DMS53 treated with DMSO at 0.1 percent for 48 hours (cell line): Measurements from ENCODE around the gene ZIC4.
A peak's percentile ranks its signal among the peaks of the same experiment; 100 is the strongest.

Experiments
- DNase-seq: peaks from one replicate; lab custom pipeline; 2025; ENCODE audit not compliant: unreplicated experiment; lab: John Stamatoyannopoulos, UW

ZIC4 gene

GRCh38 chr3:147418371-147418781 lies 12.0 kb upstream of the ZIC4 start:
- no peak for DNase-seq

GRCh38 chr3:147417551-147418295 lies 11.4 kb upstream of the ZIC4 start:
- DNase-seq: no peak

- DNase-seq: no peak
These were observed 10.6 kb upstream of the ZIC4 start for GRCh38 chr3:147416931-147417330.

DNA sequence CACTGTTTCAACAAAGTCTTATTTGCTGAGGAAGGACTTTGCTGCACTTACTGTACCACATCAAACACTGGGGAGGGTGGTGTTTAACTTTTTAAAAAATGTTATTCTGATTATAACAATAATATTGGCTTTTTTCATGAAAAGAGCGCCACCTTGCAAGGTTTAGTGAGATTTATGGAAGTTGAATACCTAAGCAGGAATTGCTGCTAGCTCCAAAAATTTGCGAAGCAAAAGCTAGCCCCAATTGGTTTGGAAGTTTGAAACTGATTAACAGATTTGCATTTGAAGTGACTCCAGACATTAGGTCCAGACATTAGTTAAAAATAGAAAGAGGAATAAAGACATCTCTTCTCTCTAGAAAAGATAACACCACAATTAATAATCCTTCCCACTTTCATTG lies 9.5 kb upstream of the ZIC4 start:
- DNase-seq: no peak

GRCh38 chr3:147415286-147415685 lies 8.9 kb upstream of the ZIC4 start:
- no peak for DNase-seq

DNA sequence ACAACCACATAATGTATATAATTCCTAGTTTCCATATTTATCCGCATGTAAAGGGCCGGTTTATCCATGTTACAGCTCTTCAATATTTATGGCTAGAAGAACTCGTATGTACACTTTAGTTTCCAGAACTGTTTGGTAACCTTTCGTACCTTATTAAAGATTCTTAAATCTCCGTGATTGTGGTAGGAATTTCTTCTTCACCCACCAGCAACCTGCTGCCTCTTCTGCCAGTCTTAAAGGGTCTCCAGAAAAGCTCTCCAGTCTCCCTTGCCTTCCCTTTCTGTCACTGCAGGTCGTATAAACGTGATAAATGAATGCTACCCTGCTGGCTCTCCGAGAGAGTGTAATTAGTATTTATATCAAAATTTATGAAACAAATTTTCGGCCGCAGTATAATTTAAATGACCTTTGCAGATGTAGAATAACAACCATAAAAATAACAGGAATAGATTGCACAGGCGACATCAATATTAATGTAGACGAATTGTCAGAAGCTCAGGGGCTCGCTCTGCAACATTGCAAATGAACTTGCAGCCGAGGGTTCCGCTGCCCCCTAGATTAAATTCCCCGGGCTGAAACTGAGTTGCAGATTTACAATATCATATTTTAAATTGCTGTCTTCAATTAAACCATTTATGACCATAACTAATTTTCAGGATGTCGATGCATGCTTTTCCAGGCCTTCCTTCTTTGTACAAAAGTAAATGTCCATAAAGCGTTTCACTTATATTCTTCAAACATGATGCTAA lies 8.2 kb upstream of the ZIC4 start:
- DNase-seq: no peak

- DNase-seq: no peak
These were observed 7.5 kb upstream of the ZIC4 start for GRCh38 chr3:147413686-147414389.

DNA sequence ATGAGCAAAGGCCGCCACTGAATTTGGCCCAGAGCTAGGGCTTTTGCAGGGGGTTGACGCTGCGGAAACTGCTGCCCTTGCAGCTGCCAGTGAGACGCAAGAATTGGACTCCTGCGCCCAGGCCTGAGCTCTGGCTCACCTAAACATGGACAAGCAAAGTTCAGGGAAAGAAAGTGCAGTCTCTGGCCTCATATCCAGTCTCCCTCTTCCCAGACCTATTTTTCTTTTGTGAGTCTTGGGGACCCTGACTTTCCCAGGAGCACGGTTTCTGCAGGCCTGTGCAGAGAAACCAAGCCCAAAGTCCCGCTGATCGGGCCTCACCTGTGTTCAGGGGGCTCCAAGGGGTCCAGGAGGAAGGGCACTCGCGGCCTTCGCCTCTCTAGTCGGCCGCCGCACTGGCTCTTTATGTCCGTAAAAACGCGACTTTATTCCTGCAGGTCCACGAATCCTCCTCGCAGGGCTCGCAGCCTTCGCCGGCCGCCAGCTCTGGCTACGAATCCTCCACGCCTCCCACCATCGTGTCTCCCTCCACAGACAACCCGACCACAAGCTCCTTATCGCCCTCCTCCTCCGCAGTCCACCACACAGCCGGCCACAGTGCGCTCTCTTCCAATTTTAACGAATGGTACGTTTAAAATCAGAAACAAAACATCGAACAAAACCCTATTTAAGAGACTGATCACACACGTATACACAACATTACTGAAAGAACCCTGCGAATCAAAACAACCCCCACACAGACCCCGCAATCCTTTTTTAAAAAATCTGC lies 6.8 kb upstream of the ZIC4 start:
- DNase-seq: no peak

GRCh38 chr3:147412261-147412916 lies 6.0 kb upstream of the ZIC4 start:
- peak; percentile 12 for DNase-seq

GRCh38 chr3:147411815-147412241 lies 5.5 kb upstream of the ZIC4 start:
- no peak for DNase-seq

DNA sequence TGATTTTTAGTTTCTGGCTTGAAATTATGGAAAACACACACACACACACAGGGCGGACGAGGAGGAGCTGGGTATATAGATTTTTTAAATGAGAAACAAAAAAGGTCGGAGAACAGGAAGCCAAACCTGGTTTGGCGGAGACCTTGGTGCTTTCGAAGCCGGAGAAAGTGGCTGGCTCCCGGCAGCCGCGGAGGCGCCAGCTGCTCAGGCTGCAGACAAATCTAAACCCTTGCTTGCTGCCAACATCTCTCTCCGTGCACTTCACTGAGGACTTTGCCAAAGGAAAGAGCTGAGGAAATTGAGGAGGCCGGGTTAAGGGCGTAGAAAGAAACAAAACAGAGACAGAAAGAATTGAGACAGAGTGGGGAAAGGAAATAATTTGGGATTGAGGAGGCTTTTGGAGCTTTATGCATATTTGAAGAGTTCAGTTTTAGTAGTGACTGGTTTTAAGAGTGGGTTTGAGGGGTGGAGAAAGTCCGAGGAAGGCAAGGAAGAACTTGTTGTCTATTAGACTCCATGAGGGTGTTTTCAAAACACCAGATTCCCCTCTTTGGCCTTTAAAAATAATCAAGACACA lies 5.0 kb upstream of the ZIC4 start:
- DNase-seq: peak; percentile 7

GRCh38 chr3:147410526-147411237 lies 4.3 kb upstream of the ZIC4 start:
- DNase-seq: peak; percentile 6

DNA sequence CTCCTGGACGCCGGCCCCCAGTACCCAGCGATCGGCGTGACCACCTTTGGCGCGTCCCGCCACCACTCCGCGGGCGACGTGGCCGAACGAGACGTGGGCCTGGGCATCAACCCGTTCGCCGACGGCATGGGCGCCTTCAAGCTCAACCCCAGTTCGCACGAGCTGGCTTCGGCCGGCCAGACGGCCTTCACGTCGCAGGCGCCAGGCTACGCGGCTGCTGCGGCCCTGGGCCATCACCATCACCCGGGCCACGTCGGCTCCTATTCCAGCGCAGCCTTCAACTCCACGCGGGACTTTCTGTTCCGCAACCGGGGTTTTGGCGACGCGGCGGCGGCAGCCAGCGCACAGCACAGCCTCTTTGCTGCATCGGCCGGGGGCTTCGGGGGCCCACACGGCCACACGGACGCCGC lies 3.8 kb upstream of the ZIC4 start:
- no peak for DNase-seq

GRCh38 chr3:147409143-147410115 lies 3.1 kb upstream of the ZIC4 start, which contains the start of gene ZIC1:
TSS of gene ZIC1 (plus strand) at chr3:147409365. CDS start at chr3:147410113, 748 bp downstream.
- DNase-seq: no peak

GRCh38 chr3:147408188-147409100 lies 2.1 kb upstream of the ZIC4 start:
- no peak for DNase-seq

DNA sequence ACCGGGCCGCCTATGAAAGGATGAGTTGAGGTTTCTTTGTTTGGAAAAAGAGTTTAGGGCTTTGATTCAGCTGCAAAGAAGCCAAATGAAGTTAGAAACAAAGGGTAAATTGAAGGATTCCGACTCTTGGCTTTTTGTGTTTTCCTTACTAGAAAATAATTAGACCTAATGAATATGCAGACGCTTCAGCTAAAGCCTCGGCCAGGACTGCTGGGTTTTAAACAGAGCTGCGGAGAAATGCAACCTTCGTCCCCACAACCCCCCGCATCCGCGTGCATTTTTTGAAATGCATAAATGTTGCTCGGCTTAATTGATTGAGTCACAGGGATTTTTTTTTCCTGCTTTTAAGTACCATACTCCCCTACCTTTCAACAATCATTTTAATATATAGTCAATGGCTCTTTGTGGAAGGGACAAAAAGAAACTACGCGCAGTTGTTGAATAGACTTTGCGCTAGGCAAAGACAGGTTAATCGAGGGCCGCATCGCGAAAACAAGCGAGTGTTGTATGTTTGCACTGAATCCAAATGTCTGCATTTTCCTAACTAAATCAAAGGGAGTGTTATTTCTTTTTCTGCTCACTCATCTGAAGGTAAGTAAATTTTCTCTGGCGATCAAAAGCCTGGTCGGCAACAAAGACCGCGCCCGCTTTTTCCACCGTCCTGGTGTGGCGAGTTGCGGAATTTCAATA lies 1.3 kb upstream of the ZIC4 start:
- DNase-seq: no peak

GRCh38 chr3:147407114-147407497 lies 763 bp upstream of the ZIC4 start:
- DNase-seq: no peak
